ENCODE results near the gene ITPKC.

GRCh38 chr19:40687525-40688016 lies 29.3 kb upstream of the ITPKC start:
- TF ChIP-seq CTCF (IDR thresholded peaks at IDR 0.05) (no peak), POLR2A (IDR thresholded peaks at IDR 0.05) (no peak), POLR2AphosphoS5 (IDR thresholded peaks at IDR 0.05; ENCODE audit: insufficient read depth in 1 of 2, low read depth in 1 of 2) (peak; percentile 28 to 52)

Data from vagina (tissue), 2 donors.